ENCODE results near the gene HMGCL.
"Not testable (repeated sequence)": the region's sequence is repeated elsewhere in the genome, so short reads cannot be mapped to it uniquely, and the experiment has no call there.

Gene HMGCL

DNA sequence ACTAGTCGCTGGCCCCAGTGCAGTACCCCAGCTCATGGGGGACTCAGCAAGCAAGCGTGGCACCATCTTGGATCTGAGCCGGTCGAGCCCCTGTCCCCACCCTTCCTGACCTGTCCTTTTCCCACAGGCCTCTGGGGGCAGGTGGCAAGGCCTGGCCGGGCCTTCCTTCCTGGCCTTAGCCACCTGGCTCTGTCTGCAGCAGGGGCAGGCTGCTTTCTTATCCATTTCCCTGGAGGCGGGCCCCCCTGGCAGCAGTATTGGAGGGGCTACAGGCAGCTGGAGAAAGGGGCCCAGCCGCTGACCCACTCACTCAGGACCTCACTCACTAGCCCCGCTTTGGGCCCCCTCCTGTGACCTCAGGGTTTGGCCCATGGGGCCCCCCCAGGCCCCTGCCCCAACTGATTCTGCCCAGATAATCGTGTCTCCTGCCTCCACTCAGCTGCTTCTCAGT is 30.5 kb downstream of the HMGCL start:
- H3K9ac ChIP-seq (ENCODE audit: low read length); H3K9me3 ChIP-seq (ENCODE audit: control insufficient read depth, low read length); H3K27me3 ChIP-seq (ENCODE audit: control insufficient read depth, insufficient read depth, low read length); H3K4me3 ChIP-seq (ENCODE audit: low read length): not testable (repeated sequence)
- peaks cover 21% of the 10 kb centered on the region for H3K36me3 ChIP-seq (ENCODE audit: control insufficient read depth, insufficient read depth, low read length)
- peaks cover 68% of the 10 kb centered on the region for H3K4me1 ChIP-seq (ENCODE audit: control insufficient read depth, insufficient read depth, low read length)

GRCh38 chr1:23793861-23794731 is 31.1 kb downstream of the HMGCL start:
- Histone ChIP-seq H3K36me3 (ENCODE audit: control insufficient read depth, insufficient read depth, low read length) (peaks cover 21% of the 10 kb centered on the region), H3K4me3 (ENCODE audit: low read length) (no peak overlapping the region)

DNA sequence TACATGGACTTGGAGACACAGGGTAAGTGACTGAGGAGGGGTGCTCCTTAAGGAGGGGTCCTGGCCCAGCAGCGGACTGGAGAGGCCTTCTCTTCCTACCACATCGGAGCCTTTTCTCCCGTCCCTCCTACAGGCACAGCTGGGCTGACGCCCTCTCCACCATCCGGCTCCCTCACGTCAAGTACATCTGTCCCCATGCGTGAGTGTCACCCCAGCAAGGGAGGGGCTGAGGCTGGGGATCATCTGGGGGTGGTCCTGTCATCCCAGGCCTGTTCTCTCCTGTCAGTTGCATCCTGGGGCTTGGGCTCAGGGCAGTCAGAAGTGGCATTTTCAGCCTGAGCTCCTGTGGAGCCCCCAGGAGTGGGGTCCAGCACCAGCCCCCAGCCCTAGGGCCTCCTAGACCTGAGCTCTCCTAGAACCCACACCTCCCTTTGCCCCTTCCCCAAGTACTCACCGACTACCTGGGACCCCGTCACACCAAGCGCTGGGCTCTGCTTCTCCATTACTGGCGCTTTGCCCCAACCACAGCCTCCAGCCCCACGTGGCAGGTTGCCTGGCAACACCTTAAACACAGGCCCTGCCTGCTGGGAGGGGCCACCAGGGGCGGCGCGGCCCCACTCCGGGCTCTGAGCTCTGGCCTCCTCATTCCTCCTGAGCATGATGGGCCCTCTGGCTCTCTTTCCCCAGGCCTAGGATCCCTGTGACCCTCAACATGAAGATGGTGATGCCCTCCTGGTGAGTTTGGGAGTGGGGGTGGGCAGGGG is 32.0 kb downstream of the HMGCL start:
- H3K36me3 ChIP-seq (ENCODE audit: control insufficient read depth, insufficient read depth, low read length) = peaks cover 21% of the 10 kb centered on the region
- no peaks in the 10 kb centered on the region for H3K9me3 ChIP-seq (ENCODE audit: control insufficient read depth, low read length)
- no peaks in the 10 kb centered on the region for H3K27me3 ChIP-seq (ENCODE audit: control insufficient read depth, insufficient read depth, low read length)
- H3K4me3 ChIP-seq (ENCODE audit: low read length) = no peak overlapping the region
- H3K9ac ChIP-seq (ENCODE audit: low read length) = peak overlapping the region; percentile 48
- peaks cover 57% of the 10 kb centered on the region for H3K4me1 ChIP-seq (ENCODE audit: control insufficient read depth, insufficient read depth, low read length)

More at GRCh38 chr1:23793861-23794731, 31.1 kb downstream of the HMGCL start:
- no peaks in the 10 kb centered on the region for H3K9me3 ChIP-seq (ENCODE audit: control insufficient read depth, low read length)
- peak overlapping the region; percentile 48 for H3K9ac ChIP-seq (ENCODE audit: low read length)
- peaks cover 66% of the 10 kb centered on the region for H3K4me1 ChIP-seq (ENCODE audit: control insufficient read depth, insufficient read depth, low read length)
- H3K27me3 ChIP-seq (ENCODE audit: control insufficient read depth, insufficient read depth, low read length) = no peaks in the 10 kb centered on the region

DNA sequence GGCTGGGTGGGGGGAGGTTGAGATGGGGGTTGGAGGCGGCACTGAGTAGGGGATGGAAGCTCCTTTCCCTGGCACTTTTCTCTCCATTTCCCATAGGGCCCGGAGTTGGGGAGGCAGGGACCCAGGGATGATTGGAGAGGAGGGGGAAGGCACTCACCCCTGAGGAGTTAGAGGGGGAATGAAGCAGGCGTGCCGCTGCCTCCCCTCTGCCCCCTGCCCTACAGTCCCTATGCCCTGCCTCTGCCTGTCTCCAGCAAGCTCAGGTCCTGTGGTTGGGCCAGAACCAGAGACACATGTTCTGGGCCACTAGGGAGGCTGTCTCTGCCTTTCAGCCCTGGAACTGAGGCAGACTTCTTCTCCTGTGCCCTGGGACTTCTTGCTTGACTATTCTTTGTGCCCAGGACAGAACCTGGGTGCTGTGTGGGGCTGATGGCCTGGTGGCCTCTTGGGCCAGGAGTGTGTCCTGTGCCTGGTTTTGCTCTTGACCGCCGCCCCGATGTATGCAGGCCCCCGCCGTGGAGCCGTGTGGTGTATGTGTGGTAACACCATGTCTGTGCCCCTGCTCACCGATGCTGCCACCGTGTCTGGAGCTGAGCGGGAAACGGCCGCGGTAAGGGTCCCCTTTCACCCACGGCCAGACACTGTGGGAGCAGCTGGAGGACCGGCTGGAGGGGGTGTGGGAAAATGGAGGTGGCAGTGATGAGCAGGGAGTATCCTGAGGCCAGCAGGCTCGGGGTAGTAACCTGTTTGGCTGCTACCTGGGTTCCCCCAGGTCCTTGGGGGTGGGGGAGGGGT is 32.9 kb downstream of the HMGCL start:
- peaks cover 48% of the 10 kb centered on the region for H3K4me1 ChIP-seq (ENCODE audit: control insufficient read depth, insufficient read depth, low read length)
- peak overlapping the region; percentile 77 for H3K9ac ChIP-seq (ENCODE audit: low read length)
- H3K36me3 ChIP-seq (ENCODE audit: control insufficient read depth, insufficient read depth, low read length) = peaks cover 18% of the 10 kb centered on the region
- H3K9me3 ChIP-seq (ENCODE audit: control insufficient read depth, low read length) = no peaks in the 10 kb centered on the region
- H3K27me3 ChIP-seq (ENCODE audit: control insufficient read depth, insufficient read depth, low read length) = no peaks in the 10 kb centered on the region
- no peak overlapping the region for H3K4me3 ChIP-seq (ENCODE audit: low read length)

DNA sequence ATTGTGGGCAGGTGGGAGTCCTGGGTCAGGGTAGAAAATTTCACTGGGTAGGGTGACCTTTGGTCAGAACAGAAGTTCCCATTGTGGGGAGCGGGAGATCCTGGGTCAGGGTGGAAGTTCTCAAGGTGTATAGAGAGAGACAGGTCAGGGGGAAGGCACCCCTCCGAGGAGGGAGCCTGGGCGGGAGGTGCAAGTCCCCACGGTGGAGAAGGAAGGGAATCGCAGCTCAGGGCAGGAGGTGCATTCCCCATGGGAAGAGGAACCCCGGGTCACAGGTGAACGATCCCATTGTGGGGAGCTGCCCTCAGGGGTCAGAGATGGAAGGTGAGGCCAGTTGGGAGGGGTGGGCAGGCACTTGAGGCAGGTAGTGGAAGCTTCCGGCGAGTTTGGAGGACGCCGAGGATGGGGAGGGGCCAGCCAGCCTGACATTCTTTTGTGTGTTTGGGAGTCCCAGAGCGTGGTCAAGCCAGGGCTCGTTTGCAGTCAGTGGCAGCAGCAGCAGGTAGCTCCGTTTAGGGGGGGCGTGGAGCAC is 33.6 kb downstream of the HMGCL start:
- peaks cover 11% of the 10 kb centered on the region for H3K36me3 ChIP-seq (ENCODE audit: control insufficient read depth, insufficient read depth, low read length)

DNA sequence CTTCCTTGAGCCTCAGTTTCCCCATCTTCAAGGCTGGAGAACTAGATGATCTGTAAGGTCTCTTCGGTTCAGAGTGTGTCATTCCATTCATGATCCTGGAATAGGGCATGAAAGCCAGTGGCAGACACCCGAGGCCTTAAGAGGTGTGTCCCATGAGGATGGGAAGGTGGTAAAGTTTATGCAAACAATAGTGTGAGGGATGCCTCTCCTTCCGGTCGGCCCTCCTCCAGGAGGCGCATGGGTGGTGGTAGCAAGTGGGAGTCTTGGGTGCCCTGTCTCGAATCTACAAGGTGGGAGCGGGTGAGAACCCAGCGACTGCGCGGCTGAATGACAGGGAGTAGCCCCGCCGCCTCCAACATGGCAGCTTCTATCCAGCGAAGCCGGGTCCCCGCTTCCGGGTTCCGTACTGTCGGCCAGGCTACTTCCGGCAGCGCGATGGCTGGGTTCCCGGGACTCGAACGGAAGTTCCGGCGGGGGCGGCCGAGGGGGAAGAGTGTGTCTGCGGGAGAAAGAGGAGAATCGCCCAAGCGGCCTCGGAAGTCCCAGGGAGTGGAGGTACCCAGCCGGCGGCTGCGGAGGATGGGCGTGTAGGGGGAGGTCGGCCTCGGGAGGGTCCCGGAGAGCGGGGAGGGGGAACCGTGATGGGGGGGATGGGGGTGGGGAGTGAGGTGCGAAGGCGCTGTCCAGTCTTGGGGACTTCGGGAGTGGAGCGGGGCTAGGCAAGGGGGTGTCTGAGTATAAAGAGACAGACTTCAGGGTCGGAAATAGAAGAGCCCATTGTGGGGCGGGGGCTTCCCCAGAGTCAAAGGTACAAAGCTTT is 34.3 kb downstream of the HMGCL start, which contains the start of gene LYPLA2:
Gene LYPLA2 (plus strand): TSS at position 450 of the 820 bp plus-strand sequence. CDS start 1,538 bp downstream, outside the sequence.
- H3K4me3 ChIP-seq (ENCODE audit: low read length) = peak within 1 kb of the TSS; percentile 85
- H3K27me3 ChIP-seq (ENCODE audit: control insufficient read depth, insufficient read depth, low read length) = no peaks in the 10 kb centered on the region
- peaks cover 35% of the 10 kb centered on the region for H3K4me1 ChIP-seq (ENCODE audit: control insufficient read depth, insufficient read depth, low read length)
- H3K9ac ChIP-seq (ENCODE audit: low read length) = peak within 1 kb of the TSS; percentile 77
- peaks cover 9% of the 10 kb centered on the region for H3K36me3 ChIP-seq (ENCODE audit: control insufficient read depth, insufficient read depth, low read length)
- H3K9me3 ChIP-seq (ENCODE audit: control insufficient read depth, low read length) = no peaks in the 10 kb centered on the region

More for the DNA sequence above, 33.6 kb downstream of the HMGCL start:
- Histone ChIP-seq H3K4me3 (ENCODE audit: low read length) (peak overlapping the region; percentile 85), H3K27me3 (ENCODE audit: control insufficient read depth, insufficient read depth, low read length) (no peaks in the 10 kb centered on the region), H3K9me3 (ENCODE audit: control insufficient read depth, low read length) (no peaks in the 10 kb centered on the region), H3K9ac (ENCODE audit: low read length) (peak overlapping the region; percentile 77), H3K4me1 (ENCODE audit: control insufficient read depth, insufficient read depth, low read length) (peaks cover 41% of the 10 kb centered on the region)

GRCh38 chr1:23788695-23789094 is 36.5 kb downstream of the HMGCL start:
- Histone ChIP-seq H3K9ac (ENCODE audit: low read length) (no peak overlapping the region), H3K4me3 (ENCODE audit: low read length) (no peak overlapping the region), H3K4me1 (ENCODE audit: control insufficient read depth, insufficient read depth, low read length) (peaks cover 23% of the 10 kb centered on the region), H3K9me3 (ENCODE audit: control insufficient read depth, low read length) (no peaks in the 10 kb centered on the region), H3K27me3 (ENCODE audit: control insufficient read depth, insufficient read depth, low read length) (no peaks in the 10 kb centered on the region), H3K36me3 (ENCODE audit: control insufficient read depth, insufficient read depth, low read length) (peaks cover 8% of the 10 kb centered on the region)

DNA sequence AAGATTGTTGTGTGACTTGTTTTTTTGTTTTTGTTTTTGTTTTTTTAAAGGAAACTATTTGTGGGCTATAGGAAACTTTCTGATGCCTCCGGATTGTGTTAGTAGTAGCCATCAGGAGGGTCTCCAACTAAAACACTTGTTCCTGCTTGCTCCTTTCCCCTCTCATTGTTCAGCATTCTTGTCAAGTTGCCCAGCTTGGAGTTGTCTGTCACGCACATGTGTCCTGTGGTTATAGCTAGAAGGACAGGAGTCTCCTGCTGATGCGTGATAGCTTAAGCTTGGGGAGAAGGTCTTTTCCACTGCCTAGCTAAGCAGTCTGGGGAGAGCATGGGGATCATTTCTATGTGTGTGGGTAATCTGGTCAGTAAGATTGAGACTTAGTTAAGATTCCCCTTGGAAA is 37.5 kb downstream of the HMGCL start:
- Histone ChIP-seq H3K36me3 (ENCODE audit: control insufficient read depth, insufficient read depth, low read length) (peaks cover 8% of the 10 kb centered on the region), H3K9me3 (ENCODE audit: control insufficient read depth, low read length) (no peaks in the 10 kb centered on the region), H3K27me3 (ENCODE audit: control insufficient read depth, insufficient read depth, low read length) (no peaks in the 10 kb centered on the region), H3K4me3 (ENCODE audit: low read length) (no peak overlapping the region), H3K9ac (ENCODE audit: low read length) (no peak overlapping the region), H3K4me1 (ENCODE audit: control insufficient read depth, insufficient read depth, low read length) (peaks cover 14% of the 10 kb centered on the region)

DNA sequence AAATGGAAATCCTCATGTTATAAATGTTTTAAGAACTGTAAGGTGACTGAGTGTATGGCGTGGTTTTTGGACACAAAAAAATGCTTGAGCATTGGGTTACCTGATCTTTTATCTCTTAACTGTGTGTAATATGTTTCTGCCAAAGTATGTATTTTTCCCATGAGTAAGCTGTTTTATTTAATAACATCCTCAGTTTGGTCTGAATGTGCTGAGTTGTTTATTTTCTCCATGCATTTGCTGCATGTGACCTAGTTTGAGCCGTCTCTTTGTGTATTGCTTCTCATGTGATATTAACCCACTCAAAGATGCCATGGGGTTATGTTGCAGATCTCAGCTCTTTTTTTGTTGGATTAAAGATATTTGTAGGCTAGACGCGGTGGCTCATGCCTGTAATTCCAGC is 40.4 kb downstream of the HMGCL start:
- no peaks in the 10 kb centered on the region for H3K9me3 ChIP-seq (ENCODE audit: control insufficient read depth, low read length)
- H3K4me3 ChIP-seq (ENCODE audit: low read length) = no peak overlapping the region
- no peak overlapping the region for H3K9ac ChIP-seq (ENCODE audit: low read length)
- H3K27me3 ChIP-seq (ENCODE audit: control insufficient read depth, insufficient read depth, low read length) = no peaks in the 10 kb centered on the region
- no peaks in the 10 kb centered on the region for H3K4me1 ChIP-seq (ENCODE audit: control insufficient read depth, insufficient read depth, low read length)
- H3K36me3 ChIP-seq (ENCODE audit: control insufficient read depth, insufficient read depth, low read length) = peaks cover 8% of the 10 kb centered on the region

DNA sequence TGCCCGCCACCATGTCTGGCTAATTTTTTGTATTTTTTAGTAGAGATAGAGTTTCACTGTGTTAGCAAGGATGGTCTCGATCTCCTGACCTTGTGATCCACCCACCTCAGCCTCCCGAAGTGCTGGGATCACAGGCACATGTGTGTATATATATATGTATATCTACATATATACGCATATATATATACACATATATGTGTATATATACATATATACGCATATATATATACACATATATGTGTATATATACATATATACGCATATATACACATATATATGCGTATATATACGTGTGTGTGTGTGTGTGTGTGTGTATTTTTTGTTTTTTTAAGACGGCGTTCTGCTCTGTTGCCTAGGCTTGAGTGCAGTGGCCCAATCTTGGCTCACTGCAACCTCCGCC is 42.1 kb downstream of the HMGCL start:
- H3K36me3 ChIP-seq (ENCODE audit: control insufficient read depth, insufficient read depth, low read length); H3K27me3 ChIP-seq (ENCODE audit: control insufficient read depth, insufficient read depth, low read length); H3K4me3 ChIP-seq (ENCODE audit: low read length); H3K9ac ChIP-seq (ENCODE audit: low read length); H3K9me3 ChIP-seq (ENCODE audit: control insufficient read depth, low read length): not testable (repeated sequence)
- peaks cover 11% of the 10 kb centered on the region for H3K4me1 ChIP-seq (ENCODE audit: control insufficient read depth, insufficient read depth, low read length)
